Skeletal muscle cell (primary cell): Measurements from ENCODE around the gene CDYL.

Experiments
- DNase-seq: peaks from one replicate; pipeline ENCODE4 v3.0.0-alpha.2; 2010; ENCODE audit warnings: low read depth
- H3K4me3 ChIP-seq: 2 replicates; pipeline ENCODE4 v1.5.1; 2011; ENCODE audit warnings: low read depth, mild to moderate bottlenecking, control low read depth, low read length, moderate library complexity

CDYL gene

DNA sequence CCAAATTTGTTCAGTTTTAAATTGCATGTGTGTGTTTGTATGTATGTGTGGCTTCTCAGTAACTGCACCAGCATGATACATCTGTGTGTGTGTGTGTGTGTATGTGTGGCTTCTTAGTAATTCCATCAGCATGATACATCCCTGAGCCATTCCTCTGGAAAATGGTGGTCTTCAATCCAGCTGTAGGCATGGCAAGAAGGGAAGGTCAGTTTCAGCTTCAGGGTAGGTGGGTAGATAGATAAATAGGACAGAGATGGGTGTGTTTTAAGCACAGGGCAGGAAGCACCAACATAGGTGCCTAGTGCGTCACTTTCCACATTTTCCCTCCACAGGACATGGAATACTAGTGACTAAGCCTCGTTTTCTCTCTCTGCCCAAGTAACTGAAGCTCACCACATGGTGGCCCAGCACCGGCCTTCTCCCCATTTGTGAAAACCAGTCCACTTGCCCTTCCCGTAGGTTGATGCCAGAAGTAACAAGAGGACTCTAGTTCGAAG is 144.8 kb downstream of the CDYL start:
- H3K4me3 ChIP-seq, result no peak overlapping the region
- no peak for DNase-seq

GRCh38 chr6:4922488-4923037 is 146.4 kb downstream of the CDYL start:
- H3K4me3 ChIP-seq, result no peak overlapping the region
- no peak for DNase-seq

DNA sequence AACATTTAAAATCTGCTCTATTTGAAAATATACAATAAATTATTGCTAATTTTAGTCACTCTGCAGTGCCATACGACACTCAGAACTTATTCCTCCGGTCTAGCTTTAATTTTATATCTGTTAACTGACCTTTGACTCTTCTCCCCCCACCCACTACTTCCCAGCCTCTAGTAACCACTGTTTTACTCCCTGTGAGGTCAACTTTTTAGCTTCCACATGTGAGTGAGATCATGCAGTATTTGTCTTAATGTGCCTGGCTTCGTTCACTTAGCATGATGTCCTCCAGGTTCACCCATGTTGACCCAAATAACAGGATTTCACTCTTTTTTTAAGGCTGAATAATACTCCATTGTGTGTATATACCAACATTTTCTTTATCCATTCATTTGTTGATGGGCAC is 146.9 kb downstream of the CDYL start:
- DNase-seq, result no peak
- no peak overlapping the region for H3K4me3 ChIP-seq

DNA sequence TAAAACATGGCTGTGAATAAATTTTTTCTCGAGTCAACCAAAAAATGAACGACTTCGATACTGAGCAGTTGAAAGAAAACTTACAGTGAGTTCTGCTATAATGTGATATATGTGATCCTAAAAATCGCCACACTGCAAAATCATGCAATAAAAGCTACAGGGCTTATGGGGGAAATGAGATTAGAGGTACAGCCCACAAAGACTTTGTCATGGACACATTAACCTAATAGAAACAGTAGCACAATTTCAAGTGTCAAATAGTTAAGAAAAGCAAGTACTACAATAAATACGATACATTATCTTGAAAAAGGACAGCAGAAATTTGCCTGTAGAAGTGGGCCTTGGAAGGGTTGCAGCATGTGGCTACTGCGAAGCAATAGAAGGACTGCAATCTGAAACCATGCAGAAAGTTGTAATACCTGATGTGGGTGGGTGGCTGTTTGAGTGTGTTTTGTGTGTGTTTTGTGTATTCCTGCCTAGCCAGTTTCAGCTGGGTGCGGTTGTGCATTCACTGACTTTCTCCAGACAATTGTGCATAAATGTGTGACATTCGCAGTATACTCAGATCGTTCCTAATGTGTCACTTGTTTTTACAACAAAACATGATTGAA is 148.6 kb downstream of the CDYL start:
- no peak overlapping the region for H3K4me3 ChIP-seq
- DNase-seq, result no peak

DNA sequence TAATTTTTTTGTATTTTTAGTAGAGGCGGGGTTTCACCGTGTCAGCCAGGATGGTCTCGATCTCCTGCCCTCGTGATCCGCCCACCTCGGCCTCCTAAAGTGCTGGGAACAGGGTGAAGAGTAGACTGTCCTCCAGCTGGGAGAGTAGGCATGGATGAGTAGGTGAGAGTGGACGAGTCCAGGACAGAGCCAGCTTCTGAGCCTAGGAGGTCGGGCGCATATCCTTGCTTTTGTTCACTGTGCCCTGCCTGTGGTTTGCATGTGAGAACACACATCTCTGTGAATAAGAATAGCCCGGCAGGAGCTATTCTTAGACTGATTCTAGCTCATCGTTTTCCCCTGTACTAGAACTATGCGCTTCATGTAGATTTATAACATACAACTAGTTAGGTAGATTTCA is 149.4 kb downstream of the CDYL start:
- H3K4me3 ChIP-seq, result no peak overlapping the region
- DNase-seq, result no peak

DNA sequence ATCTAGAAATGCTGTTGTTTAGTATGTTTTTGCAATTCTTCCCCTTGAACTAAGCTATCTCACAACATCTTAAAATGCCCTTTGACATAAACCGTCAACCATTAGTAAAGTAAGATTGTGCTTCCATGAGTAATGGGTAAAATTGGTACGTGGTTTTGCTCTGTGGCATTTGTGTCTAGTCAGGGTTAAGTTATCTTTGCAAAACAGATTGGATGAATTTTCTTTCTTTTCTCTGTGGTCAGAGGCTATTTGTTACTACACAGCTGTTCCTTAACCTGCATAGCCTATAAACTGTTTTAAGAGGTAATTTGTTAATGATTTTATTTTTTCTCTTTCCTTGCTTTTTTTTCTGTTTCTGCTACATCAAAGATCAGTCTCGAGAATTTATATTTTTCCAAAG is 152.2 kb downstream of the CDYL start:
- DNase-seq, result no peak

GRCh38 chr6:4929097-4929718 is 153.0 kb downstream of the CDYL start:
- DNase-seq, result no peak
- no peak overlapping the region for H3K4me3 ChIP-seq

More for the DNA sequence above, 152.2 kb downstream of the CDYL start:
- H3K4me3 ChIP-seq, result no peak overlapping the region

GRCh38 chr6:4930025-4930691 is 154.0 kb downstream of the CDYL start:
- DNase-seq, result no peak
- H3K4me3 ChIP-seq, result no peak overlapping the region

GRCh38 chr6:4931530-4932227 is 155.5 kb downstream of the CDYL start:
- DNase-seq, result no peak
- H3K4me3 ChIP-seq, result no peak overlapping the region

GRCh38 chr6:4932228-4932903 is 156.2 kb downstream of the CDYL start:
- no peak for DNase-seq
- no peak overlapping the region for H3K4me3 ChIP-seq

GRCh38 chr6:4935486-4935885 is 159.3 kb downstream of the CDYL start:
- DNase-seq, result no peak
- no peak overlapping the region for H3K4me3 ChIP-seq

GRCh38 chr6:4935975-4936680 is 159.9 kb downstream of the CDYL start:
- DNase-seq, result no peak
- H3K4me3 ChIP-seq, result no peak overlapping the region

DNA sequence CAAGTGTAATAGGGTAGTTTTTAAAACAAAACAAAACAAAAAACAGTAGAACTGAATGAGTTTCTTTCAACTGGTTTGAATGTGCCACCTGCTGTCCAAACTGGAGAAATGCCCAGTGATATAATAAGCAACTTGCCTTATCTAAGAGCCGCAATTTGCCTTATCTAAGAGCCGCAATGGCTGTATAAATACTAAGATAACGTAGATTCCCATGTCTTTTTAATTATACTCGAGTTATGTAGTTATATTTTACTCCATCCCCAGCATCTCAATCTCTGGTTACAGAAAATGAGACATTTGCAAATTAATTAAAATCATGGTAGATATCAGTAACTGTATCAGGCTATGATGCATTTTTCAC is 160.5 kb downstream of the CDYL start:
- DNase-seq, result no peak
- H3K4me3 ChIP-seq, result no peak overlapping the region

DNA sequence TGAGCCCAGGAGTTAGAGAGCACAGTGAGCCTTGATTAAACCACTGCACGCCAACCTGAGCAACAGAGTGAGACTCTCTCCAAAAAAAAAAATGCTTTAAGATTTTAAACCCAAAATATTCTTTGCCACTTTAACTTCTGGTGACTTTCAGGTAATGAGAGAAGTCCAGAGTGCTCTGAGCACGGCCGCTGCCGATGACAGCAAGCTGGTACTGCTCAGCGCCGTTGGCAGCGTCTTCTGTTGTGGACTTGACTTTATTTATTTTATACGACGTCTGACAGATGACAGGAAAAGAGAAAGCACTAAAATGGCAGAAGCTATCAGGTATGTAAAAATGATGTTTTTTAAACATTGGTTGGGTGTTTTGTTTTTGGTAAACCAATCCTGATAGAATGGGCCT is 161.2 kb downstream of the CDYL start:
- no peak overlapping the region for H3K4me3 ChIP-seq
- DNase-seq, result no peak

GRCh38 chr6:4939241-4939640 is 163.0 kb downstream of the CDYL start:
- H3K4me3 ChIP-seq, result no peak overlapping the region
- DNase-seq, result no peak

DNA sequence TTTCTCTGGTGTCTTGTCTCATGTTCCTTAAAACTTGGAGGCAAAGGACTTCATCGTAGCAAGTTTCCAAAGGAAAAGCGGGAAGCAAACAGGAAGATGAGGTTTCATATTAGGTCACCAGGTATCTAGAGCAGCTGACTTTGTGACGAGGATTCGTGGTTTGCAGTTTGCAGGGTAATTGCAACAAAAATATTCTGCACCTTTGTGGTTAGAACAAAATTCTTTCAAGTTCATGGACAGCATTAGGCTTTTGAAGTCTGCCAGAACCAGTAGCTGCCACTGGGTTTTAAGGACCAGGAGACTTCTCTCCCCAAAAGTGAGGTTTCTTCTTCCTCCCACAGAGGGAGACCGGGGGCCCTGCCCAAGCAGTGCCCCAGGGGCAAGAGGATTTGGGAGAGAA is 164.2 kb downstream of the CDYL start:
- no peak overlapping the region for H3K4me3 ChIP-seq
- no peak for DNase-seq

- no peak overlapping the region for H3K4me3 ChIP-seq
- DNase-seq, result peak; percentile 97
These were observed 165.8 kb downstream of the CDYL start for GRCh38 chr6:4941782-4942672.

DNA sequence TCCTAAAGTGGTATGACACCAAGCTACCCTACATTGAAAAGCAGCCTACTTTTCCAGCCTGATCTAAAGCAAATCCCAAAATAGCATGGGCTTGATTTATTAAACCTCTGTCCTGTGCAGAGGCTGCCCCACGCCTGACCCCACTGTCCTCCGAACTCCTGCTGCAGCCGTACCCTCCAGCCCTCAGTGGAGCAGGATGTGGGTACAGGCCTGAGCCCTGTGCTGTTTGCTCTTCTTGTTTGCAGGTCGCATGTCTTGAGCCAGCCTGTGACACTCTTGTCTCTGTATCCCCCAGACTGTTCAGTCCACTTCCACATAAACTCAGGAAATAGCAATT is 166.4 kb downstream of the CDYL start:
- DNase-seq, result no peak
- no peak overlapping the region for H3K4me3 ChIP-seq
